HG03097 (cell line): ENCODE measurements around the gene ARRB2.
"Not testable (repeated sequence)": the region's sequence is repeated elsewhere in the genome, so short reads cannot be mapped to it uniquely, and the experiment has no call there.

Experiments used
- ATAC-seq: cut with Tn5 transposase; IDR thresholded peaks from one replicate; pipeline ENCODE4 v1.9.1; 2021; ENCODE audit not compliant: unreplicated experiment, low FRiP score

The ARRB2 gene

DNA sequence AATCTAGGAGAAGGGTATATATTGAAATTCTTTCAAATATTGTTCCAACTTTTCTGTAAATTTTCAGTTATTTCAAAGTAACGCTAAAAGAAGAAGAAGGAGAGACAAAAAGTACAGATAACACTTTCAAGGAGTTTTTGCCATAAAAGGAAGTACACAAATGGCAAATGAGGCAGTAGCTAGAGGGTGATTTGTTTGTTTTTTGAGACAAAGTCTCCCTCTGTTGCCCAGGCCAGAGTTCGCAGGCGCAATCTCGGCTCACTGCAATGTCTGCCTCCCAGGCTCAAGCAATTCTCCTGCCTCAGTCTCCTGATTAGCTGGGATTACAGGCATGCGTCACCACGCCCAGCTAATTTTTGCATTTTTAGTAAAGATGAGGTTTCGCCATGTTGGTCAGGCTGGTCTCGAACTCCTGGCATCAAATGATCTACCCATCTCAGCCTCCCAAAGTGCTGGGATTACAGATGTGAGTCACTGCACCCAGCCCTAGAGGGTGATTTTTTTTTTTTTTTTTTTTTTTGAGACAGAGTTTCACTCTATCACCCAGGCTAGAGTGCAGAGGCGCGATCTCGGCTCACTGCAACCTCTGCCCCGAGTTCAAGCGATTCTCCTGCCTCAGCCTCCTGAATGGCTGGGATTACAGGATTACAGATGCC lies 10.9 kb upstream of the ARRB2 start:
- ATAC-seq: not testable (repeated sequence)

DNA sequence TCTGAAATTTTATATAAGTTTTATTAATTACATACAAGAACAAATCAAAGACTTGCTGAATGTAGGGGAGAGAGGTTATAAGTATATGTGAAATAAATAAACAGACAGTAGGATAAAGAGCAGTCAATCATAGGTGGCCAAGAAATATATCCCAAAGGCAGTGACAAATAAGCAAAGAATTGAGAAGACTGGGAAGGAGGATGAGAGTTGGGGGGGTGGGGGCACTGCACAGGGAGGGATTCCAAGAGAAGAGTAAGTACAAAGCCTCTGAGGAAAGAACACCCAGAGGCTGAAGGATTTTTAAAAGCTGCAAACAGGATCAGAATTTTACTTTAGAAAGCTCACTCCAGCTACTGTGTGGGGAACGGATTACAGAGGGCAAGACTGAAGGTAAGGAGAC lies 9.3 kb upstream of the ARRB2 start:
- ATAC-seq: no peak

DNA sequence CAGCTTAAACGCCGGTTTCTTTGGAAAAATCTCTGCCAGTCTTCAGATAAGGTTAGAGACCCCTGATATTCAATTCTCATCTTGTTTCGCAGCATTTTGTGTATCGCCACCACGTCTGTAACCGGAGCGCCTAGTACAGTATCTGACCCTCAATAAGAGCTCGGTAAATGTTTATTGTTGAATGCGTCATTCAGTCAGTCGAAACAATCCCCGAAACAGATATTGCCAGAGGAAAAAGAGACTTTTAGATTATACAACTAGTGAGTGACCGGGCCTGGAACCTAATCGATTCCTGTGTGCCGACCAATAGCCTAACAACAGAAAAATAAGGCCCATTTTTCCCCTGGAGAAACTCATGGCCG lies 7.1 kb upstream of the ARRB2 start:
- ATAC-seq: no peak

DNA sequence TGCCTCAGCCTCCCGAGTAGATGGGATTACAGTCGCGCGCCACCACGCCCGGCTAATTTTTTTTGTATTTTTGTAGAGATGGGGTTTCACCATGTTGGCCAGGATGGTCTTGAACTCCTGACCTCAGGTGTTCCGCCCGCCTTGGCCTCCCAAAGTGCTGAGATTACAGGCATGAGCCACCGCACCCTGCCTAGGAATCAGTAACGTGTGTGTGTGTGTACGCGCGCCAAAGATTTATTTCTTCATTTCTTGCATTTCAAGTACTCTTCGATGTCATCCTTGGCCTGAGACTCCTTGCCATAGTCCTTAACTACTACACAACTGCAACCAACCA lies 5.9 kb upstream of the ARRB2 start:
- ATAC-seq: not testable (repeated sequence)

DNA sequence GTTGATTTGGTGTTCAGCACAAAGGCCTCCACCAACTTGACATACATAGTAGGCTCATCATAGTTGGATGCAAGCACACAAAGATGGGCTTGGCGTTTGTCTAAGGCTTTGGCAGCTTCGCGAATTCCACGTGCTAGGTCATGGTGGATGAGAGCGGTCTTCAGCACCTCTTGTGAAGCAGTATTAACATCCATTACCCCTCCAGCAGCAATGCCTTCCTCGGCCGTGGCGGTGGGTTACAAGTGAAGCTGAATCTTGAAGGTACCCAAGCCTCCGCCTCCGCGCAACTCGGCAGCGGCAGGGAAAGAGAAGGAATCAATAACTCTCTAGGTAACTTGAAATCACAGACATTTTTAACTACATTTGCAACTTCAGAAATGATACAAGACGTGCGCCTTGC lies 5.4 kb upstream of the ARRB2 start:
- ATAC-seq: no peak

DNA sequence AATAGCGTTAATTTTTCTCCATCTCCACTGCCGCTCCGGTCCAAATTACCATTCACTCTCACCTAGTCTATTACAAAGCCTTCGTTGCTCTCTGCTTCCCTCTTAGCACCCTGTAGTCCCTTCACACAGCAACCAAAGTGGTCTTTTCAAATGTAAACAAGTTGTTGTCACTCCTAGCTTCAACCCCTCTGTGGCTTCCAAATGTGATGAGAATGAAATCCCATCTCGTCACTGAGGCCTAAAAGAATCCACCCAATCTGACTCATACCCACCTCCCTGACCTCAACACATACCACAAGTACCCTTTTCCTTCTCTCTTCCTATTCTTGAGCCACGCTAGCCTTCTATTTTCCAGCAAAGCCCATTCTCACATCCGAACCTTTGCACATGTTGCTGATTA lies 4.3 kb upstream of the ARRB2 start:
- no peak for ATAC-seq

DNA sequence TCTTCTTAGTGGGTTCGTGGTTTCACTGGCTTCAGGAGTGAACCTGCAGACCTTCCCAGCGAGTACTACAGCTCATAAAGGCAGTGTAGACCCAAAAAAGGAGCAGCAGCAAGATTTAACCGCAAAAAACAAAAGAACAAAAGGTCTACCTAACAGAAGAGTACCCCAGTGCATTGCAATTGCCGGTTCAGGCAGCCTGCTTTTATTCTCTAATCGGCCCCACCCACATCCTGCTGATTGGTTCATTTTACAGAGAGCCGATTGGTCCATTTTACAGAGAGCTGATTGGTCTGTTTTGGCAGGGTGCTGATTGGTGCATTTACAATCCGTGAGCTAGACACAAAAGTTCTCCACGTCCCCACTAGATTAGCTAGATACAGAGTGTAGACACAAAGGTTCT lies 2.0 kb upstream of the ARRB2 start:
- ATAC-seq: no peak

DNA sequence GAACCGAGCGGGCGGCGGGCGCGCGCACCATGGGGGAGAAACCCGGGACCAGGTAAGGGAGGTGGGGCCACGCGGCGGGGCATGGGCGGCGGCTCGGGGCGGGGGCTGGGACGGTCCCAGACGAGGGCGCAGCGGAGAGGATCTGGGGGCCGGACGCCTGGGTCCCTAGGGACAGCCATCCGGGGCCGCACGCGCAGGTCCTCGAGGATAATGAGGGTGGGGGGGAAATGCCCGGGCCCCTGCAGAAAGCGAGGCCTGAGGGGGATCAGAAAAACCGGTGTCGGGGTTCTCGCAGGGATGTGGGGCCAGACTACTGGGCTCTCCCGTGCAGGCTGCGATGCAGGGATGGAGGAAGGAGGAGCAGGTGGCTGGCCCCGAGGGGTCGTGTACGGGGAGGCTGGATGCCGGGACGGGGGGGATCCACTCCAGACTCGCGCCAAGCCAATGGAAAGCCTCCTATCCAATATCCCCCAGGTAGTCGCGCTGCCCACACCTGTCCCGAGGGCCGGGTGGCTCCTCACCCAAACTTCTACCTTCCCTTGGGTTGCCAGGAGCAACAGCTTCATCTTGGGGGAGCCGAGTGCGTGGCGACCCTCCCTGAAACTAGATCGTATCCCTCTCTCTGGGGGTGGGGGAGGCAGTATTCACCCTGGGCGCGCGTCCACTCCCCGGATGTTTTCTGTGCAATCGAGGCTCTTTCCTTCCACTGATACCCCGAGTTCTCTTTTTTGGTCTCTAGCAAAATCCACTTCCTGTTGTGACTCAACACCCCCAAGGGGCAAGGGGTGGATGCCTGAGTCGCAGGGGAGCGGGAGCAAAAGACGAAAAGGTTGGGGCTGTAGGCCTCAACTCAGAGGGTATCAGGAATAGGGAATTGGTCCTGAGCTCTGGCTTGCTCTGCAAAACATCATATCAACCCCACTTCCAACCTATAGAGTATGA lies 532 bp downstream of the ARRB2 start:
- ATAC-seq: peak; percentile 14

DNA sequence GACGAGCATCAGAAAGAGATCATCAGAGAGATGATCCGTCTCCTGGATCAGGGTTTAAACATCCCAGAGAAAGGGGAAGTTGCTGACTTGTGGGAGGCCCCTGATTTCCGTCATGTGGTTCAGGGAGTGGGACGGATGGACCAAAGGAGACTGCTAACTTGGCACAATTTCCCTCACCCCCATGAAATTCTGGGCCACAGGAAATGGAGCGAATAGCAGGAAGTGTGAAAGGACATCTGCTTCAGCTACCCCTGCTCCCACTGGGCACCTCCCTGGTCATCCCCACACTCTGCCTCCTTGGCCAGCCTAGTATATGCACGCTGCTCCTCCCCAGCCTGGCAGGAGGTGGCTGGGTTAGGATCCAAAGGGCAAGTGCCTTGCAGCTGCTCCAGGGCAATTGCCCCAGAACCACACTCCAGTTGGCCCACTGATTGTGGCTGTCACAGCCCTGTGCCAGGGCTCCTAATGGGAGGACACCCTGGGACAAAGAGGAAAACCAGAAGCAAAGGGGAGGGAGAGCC lies 1.3 kb downstream of the ARRB2 start:
- ATAC-seq: no peak

DNA sequence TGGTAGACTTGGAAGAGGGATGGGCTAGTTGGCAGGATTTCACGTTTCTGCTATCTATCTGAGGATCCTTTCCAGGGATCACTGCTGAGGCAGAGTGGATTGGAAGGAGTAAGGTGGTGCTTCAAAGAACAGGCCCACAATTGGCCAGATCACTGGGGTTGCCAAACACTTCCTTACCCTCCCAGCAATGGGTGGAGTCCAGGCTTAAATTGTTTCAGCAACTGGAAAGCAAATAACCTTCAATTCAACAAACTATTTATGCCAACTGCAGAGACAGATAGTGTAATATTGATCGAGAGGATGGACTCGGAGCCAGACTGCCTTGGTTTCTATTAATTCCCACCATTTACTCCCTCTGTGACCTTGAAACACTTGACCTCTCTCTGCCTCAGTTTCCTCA lies 2.1 kb downstream of the ARRB2 start:
- ATAC-seq: no peak

DNA sequence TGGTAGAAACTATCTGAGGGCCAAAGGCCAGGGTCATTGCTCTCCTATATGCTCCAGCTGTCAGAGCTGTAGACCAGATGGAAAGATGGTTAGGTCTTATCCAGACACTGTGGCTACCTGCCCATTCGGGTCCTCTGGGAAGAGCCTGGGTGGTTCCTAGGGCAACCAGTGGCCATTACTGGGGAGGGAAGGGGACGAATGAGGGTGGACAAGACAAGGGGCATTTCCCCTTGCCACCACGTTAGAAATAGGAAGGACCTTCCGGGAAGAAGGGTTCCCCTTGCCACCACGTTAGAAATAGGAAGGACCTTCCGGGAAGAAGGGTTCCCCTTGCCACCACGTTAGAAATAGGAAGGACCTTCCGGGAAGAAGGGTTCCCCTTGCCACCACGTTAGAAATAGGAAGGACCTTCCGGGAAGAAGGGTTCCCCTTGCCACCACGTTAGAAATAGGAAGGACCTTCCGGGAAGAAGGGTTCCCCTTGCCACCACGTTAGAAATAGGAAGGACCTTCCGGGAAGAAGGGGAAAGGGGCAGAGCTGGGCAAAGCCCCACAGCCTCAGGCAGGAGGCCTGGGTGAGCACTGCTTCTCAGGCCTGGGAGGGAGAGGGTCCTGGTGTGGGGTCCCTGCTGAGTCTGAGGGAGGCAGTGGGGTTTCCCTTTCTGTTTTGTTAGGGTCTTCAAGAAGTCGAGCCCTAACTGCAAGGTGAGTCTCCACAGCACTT lies 4.1 kb downstream of the ARRB2 start:
- not testable (repeated sequence) for ATAC-seq

DNA sequence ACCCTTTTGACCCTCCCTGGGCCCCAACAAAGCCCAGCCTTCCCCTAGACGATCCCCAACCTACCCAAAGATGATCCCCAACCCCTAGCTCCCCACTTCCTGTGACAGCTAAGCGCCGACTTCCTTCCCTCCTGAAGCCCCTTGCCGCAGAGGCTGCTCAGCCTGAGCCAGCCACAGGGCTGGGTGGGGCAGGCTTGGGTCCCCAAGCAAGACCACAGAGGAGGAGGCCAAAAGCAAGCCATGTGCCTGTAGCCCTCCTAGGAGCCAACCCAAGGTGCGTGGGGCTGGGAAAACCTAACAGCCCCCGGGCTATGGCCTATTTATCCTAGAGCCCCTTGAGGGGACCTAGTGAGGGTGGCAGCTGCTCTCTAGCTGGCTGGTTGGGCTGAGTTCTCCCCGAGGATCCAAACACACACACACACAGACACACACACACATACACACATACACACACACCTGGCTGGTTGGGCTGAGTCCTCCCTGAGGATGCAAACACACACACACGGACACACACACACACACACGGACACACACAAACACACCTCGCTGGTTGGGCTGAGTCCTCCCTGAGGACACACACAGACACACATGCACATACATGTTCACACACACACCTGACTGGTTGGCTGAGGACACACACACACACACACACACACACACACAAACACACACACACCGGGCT lies 4.8 kb downstream of the ARRB2 start:
- ATAC-seq: no peak

DNA sequence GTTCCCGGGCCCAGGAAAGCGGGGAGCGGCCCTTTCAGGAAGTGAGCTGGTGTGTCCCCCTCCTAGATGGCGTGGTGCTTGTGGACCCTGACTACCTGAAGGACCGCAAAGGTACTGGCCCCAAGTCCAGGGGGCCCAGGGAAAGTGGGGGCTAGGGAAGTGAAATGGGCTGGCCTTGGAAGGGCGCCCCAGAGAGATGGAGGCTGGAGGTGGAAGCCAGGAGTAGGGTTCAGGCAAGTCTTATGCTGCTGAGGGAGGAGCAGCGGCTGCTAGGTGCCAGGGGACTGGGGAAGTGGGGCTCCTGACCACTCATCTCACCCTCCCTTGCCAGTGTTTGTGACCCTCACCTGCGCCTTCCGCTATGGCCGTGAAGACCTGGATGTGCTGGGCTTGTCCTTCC lies 5.6 kb downstream of the ARRB2 start:
- no peak for ATAC-seq

DNA sequence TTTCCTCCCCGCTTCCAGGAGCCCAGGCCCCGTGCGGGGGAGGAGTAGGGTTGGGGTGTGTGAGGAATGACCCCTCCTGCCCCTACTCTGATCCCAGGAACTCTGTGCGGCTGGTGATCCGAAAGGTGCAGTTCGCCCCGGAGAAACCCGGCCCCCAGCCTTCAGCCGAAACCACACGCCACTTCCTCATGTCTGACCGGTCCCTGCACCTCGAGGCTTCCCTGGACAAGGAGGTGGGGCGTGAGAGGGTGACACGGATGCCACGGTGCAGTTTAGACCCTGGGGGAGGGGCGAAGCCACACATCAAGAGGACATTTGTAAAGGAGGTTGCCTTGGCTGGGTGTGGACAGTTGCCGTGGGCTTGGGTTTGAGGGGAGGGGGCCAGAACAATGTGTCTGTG lies 7.4 kb downstream of the ARRB2 start:
- ATAC-seq: no peak

DNA sequence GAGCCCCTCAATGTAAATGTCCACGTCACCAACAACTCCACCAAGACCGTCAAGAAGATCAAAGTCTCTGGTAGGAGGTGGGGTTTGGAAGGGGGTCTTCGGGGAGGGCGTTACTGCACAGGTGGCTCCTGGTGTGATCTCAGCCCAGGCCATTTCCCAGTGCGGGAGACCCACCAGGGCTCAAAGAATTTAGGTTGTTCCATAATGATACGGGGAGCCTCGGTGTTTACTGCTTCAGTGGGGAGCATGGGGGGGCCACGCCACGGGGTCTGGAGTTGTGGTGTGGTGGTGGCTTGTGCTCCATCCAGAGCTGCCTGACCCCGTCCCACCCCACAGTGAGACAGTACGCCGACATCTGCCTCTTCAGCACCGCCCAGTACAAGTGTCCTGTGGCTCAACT lies 7.8 kb downstream of the ARRB2 start:
- no peak for ATAC-seq

DNA sequence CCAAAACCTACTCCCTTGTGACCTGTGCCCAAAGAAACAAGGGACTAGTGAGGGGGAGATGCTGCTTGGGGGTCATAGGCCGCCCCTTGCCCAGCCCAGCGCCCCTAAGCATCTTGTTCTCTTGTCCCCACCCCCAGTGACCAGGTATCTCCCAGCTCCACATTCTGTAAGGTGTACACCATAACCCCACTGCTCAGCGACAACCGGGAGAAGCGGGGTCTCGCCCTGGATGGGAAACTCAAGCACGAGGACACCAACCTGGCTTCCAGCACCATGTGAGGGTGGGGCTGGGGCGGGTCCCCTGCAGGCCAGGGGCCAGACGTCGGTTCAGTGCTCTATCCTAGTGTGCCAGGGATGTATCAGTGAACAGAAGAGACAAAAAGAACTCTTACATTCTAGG lies 8.7 kb downstream of the ARRB2 start:
- no peak for ATAC-seq

DNA sequence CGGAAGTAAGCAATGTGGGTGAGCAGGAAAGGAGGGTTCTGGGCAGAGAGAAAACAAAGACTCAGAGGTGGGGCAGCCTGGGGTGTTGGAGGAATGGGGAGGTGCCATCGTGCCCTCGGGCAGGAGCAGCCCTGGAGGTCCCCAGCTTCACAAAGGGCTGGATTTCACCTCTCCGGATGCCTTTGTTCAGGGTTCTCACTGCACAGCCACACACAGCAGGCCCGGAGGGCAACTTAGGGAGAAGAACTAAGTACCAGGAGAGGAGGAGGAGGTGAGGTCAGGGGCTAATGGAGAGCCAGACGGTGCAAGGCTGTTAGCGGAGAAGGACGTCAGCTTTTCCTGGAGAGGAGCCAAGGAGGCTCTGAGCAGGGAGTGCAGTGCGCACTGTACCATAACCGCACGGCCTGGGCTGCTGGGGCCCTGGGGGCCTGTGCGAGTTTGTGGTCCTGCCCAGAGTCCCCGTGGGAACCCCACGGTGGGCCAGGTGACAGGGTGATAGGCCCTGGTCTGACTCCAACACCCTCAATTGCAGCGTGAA lies 9.3 kb downstream of the ARRB2 start:
- no peak for ATAC-seq

DNA sequence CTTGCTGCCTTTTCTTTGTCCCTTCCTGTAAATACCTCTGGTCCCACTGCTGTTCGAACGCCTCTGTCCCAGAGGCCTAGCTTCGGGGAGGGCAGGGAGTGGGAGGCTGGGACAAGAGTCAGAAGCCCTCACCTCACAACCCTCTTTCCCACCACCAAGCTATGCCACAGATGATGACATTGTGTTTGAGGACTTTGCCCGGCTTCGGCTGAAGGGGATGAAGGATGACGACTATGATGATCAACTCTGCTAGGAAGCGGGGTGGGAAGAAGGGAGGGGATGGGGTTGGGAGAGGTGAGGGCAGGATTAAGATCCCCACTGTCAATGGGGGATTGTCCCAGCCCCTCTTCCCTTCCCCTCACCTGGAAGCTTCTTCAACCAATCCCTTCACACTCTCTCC lies 10.4 kb downstream of the ARRB2 start:
- no peak for ATAC-seq

DNA sequence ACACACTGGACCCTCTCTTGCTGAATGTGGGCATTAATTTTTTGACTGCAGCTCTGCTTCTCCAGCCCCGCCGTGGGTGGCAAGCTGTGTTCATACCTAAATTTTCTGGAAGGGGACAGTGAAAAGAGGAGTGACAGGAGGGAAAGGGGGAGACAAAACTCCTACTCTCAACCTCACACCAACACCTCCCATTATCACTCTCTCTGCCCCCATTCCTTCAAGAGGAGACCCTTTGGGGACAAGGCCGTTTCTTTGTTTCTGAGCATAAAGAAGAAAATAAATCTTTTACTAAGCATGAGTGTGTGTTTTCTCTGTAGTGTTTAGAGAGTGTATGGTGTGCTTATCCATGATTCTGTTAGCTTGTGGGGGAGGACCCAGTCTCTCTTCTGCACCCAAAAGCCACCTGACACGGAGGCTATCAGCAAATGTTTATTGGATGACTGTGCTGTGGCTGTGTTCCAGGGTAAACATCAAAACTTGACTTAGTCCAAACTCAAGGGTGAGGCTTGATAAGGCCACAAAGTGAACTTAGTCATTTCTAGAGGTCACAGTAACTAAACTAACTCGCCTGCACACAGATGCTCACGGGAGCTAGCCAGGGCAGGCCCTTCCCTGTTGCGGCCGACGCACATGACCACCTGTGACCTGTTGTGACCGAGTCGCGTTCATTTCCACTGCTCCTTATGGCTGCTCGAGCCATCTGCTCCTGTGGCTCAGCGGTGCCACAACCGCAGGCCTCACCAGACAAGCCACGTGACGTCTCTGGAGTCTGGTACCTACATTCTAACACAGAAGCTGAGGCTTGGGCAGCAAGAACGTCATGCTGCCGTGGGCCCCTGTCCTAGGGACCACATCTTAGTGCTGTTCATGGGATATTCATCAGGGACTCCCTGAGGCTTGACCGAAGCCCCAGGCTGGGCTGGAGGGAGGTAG lies 11.0 kb downstream of the ARRB2 start:
- no peak for ATAC-seq
